GM21576 (cell line): ENCODE data around the gene TUBB1.
"Not testable (repeated sequence)": the region's sequence is repeated elsewhere in the genome, so short reads cannot be mapped to it uniquely, and the experiment has no call there.

ENCODE experiments used
- ATAC-seq: cut with Tn5 transposase; IDR thresholded peaks from one replicate; pipeline ENCODE4 v1.9.1; 2021; ENCODE audit warnings: mild to moderate bottlenecking, moderate library complexity; ENCODE audit not compliant: unreplicated experiment

Gene TUBB1

DNA sequence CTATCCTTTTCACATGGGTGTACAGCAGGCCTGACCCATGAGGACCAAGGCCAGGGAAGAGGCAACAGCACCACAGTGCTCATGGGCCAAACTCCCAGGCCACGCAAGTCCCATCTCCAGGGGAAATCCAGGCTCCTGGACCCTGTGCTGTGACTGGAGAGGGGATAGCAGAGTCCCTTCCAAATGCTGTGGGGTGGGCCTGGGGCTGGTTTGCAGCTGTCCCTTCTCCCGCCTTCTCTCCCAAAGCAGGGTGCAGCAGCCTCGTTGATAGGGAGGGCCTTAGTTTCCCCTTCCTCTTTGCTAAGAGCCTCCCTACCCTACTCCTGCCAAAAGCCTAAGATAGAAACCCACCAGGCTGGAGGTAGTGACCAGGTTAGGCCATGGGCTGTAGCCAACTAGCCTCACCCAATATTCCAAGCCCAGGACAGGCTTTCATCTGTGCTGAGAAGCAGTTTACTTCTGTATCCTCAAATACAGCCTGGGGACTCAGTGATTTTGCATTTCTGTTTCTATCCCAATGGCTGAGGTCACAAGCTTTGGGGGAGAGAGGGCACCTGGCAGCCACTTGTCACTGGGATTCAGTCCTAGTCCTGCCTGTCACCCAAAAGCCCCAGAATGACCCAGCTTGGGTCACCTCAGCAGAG lies 13.6 kb upstream of the TUBB1 start:
- no peak for ATAC-seq

DNA sequence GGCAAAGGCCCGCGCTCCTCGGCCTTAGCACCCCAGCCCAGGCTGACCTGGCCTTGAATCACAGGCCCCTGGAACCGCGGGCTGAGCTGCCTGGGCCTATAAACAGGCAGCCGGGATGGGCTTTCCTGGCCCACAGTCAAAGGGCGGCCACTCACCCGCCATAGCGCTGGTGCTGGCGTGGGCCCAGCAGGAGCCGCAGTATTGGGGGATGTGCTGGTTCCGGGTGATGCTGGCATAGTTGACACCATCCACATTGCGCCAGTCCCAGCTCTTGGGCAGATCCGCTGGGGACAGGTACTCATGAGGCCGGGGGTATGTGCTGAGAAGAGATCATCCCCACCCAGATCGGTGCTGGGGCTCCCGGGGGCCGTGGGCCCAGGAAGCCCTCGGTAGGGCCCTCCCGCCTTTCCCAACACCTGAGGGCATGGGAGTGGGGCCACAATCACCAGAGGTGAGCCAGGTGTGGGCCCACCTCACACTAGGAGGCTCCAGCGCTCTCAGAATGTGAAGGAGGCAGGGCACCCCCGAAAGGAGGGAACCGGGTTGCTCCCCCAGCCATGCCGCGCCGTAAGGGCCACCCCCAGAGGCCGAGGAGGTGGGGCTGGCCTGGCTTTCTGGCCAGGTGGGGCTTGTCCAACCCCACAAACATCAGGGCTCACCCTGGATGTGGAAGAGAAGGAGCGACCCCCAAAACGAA lies 12.9 kb upstream of the TUBB1 start:
- ATAC-seq, result no peak

DNA sequence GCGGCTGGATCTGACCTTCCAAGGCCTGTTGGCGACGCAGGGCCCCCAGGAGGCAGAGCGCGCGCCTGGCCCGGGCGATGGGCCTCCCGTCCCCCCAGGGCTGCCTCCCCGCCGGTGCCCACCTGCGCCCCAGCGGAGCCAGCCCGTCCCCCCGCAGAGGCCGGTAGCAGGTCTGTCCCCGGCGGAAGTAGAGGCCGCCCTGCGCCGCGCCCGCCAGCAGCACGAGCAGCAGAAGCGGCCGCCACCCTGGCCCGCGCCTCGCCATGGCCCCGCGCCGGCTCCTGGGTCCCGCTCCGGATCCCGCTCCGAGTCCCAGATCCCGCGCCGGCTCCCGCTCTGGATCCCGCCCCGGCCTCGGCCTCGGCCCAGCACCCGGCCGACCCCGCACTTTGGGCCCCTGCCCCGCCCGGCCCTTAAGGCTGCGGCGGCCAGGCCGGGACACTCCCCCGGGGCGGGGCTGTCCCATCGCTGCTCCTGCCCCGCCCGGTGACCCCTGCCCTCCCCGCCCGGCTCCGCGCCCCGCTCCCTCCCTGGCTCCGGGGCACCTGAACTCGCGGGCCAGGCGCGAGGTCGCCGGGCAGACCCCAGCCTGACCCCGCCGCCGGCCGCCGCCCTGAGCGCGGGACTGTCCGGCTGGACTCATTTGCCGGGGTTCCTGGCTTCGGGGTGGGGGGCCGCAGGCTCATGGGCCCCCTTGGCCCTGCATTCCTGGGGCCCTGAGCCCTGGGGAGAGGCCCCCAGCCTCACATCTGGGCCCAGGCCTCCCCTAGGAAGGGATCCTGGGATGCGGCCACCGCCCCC lies 12.2 kb upstream of the TUBB1 start, which contains the start of gene CTSZ:
Gene CTSZ (minus strand): TSS at position 391 of the 801 bp plus-strand sequence. CDS start 126 bp downstream, at position 265.
- no peak for ATAC-seq

DNA sequence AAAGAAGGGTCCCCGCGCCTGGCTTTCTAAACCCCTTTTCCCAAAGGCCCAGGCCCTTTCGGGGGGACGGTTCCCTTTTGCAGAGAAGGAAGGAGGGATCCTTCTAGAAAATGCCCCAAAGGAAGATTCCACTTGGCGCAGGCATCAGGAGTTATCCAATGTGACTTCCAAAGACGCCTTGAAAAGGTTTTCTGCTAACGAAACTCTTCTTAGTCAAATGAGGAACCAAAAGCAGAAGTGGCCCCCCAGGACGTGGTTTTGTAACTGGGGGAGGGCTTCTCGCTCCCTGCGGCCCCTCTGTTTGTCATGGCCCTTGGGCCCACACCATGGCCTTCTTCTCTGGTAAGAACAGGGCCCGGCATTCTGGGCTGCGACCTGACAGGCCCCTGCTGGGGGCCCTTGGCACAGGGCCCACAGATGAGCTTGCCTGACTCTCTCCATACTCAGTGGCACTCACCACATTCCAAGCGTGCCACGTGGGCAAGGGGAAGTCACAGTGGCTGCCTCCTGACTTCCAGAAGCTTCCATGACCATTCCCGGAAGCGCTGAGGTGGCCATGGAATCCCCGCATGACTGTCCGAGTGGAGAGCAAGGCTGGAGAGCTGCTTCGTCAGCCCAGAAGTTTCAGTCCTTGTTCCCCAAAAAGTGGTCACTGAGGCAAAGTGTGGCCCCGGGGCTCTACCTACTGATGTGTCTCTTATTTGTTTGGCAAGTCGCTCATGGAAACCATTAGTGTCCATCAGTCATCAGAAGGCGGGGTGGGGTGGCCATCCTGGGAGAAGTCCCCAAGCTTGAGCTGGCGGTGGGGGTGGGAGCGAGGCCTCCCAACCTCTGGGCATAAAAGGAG lies 11.3 kb upstream of the TUBB1 start:
- ATAC-seq, result peak; percentile 30

DNA sequence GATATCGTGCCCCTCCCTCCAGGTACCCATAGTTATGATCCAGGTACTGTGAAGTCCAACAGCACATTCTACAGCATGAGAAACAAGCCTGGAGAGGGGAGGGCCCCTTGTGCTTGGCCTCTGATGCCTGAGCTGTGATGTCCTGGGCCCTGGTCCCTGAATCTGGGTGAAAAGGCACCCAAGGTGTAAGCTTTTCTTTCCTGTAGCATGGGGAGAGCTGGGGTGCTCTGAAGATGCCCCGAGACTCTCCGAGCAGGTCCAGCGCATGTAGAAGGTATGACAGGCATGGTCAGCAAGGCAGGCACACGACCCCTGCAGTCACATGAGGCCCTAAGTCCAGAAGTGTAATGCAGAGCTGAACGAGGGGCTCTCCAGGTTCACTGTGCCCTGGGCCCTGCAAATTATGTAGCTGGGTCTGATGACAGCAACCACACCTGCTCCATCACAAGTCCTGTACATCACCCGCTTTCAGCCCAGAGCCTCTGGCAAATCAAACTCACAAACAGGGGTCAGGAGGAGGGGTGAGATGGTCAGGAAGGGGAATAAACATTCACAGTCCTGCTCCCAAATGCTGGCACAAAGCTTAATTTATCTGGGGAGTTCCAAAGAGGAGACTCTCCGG lies 10.4 kb upstream of the TUBB1 start:
- ATAC-seq, result no peak

DNA sequence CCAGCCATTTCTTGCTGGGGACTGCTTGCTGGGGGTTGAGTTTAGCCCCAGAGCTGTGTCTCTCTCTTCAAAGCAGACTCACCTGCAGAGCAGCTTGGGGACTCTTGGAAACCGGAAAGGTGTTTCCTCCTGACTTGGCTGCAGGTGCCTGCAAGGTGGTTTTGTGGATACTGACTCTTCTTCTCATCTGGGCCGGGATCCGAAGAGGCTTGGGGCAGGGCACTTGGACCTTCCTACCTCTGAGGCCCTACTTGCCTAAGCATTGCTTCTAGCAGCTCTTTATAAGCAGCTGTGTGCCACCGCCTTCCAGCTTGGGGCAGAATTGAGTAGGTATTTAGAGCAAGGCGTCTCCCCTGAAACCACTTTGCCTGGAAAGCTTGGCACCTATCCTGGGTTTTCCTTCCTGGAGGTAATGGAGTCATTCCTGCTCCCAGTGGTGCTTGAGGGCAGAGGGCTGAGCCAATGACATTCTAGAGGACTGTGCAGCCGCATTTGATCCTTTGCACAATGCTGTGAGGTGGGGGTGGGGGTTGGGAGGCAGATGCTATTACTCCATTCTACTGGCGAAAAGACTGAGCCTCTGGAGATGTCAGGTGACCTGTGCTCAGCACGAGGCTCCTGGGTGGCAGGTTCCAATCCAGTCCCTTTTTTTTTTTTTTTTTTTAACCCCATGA lies 8.8 kb upstream of the TUBB1 start:
- ATAC-seq, result no peak

DNA sequence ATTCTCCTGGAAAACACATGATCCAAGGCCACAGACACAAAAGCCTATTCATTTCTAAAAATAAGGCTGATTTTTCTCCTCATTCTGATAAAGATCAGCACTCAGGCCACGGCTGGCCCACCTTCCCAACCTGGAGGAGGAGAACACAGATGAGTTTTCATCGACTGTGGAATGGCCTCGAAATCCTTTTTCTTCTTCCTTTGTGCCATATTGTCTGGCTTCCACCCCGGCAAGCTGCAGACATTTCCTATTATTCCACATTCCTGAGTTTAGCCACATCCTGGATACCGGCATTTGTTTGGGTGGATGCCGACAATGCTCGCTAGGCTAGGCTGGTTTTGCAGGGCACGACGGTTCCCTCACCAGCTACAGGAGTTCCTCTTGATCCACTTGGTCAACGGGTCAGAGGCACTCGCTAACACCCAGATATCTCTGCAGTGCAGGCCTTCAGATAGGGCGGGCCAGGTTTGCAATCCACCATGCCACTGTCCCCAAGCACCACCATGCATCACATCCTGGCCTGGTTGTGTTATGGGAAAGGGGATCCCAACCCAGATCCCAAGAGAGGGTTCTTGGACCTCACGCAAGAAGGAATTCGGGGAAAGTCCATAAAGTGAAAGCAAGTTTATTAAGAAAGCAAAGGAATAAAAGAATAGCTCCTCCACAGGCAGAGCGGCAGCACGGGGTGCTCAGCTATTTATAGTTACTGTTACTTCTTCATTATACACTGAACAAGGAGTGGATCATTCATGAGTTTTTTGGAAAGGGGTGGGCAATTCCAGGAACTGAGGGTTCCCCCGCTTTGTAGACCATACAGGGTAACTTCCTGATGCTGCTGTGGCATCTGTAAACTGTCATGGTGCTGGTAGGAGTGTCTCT lies 8.0 kb upstream of the TUBB1 start:
- no peak for ATAC-seq

DNA sequence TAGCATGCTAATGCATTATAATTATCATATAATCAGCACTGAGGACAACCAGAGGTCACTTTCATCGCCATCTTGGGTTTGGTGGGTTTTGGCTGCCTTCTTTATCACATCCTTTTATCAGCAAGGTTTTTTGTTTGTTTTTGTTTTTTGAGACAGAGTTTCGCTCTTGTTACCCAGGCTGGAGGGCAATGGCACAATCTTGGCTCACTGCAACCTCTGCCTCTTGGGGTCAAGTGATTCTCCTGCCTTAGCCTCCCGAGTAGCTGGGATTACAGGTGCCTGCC lies 7.4 kb upstream of the TUBB1 start:
- ATAC-seq, result not testable (repeated sequence)

DNA sequence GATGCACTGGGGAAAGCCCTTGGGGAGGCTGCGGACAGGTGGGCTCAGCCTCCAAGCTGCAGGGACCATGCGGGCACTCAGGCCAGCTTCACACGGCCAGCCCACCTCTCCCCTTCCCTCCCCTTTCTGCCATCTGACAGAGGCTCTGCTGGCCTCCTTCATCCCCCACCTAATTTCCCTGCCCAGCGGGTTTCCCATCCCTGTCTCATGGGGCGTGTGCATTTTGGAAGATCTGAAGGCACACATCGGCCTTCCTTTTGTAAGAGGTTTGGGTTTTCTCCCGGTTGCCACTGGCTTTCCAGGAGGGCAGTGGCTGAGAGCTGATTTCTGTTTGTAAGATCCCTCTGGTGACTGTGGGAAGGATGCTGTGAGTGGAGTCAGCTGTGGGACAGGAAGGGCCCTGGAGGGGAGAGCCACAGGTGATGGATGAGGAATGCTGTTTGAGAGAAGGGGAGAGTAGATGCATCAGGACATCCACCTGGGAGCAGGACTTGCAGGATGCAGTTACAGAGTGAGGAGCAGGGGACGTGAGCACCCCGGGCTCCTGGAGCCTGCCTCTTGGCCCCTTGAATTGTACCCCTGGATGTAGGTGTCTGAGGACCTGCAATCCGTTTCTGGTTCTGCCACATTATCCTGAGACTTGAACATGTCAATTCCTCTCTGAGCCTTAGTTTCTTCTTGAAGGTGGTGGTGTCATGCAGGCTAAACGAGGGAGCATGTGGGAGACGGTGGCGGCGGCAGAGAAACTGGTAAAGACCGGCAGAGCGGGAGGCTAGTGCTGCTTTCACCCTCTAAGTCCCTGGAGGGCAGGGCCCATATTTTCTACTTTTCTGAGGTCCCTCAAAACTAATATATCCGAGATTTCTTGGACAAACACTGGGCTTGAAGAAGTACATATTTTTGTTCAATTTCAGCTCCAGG lies 5.9 kb upstream of the TUBB1 start:
- ATAC-seq, result no peak

DNA sequence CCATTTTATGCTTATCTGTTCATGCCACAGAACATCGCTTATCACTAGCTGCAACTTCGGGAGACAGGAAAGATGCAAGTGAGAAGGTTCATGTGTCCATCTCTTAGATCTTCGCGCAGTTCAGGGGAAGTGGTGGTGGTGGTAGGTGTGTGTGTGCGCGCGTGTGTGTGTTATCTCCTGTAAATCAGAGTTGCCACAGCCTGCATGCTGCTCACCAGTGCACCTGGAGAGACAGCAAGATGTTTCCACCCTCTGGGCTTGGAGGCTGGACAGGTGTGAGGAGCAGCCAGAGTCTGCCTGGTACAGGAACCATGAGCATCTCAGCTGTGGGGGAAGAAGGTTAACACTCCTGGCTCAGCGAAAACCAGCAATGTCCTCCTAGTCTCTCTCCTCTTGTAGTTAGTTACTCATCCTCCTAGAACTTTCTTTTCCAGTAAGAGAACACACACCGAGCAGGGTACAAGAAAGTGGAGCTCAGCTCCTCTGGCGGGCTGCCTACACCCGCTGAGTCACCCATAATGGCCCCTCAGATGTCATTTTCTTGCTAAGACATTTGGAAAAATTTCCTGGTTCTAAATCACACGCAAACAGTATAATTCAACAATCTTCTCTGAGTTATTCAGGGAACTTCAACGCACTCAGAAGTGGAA lies 5.1 kb upstream of the TUBB1 start:
- no peak for ATAC-seq

DNA sequence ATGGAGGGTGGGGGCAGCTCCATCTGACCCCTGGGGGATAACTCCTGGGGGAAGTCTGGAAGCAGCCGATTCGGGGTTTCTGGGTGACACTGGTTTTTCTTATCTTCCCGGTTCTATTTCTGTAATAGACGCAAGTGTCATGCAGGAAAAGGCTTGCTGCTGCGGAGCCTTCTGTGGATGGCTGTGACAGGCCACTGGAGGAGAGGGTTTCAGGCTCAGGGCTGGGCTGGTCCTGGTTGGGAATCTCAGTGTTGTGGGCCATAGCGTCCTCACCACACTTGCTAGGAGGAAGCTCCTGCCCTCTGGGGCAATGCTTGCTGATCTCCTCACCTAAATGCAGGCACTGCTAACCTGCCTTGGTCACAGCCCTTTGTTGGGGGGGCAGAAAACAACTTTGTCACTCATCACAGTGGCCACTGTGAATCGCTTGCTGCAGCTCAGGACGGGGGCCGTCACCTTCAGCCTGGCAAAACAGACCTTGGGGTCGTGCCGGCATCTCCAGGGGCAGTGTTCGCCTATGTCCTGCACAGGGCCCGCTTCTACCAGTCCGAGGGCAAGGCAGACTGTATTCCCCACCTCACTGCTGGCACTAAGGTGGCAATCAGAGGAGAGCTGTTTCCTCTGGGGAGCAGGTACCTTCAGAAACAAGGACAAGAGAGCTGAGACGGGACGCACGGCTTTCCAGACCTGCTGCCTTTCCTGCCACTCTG lies 4.4 kb upstream of the TUBB1 start:
- no peak for ATAC-seq

DNA sequence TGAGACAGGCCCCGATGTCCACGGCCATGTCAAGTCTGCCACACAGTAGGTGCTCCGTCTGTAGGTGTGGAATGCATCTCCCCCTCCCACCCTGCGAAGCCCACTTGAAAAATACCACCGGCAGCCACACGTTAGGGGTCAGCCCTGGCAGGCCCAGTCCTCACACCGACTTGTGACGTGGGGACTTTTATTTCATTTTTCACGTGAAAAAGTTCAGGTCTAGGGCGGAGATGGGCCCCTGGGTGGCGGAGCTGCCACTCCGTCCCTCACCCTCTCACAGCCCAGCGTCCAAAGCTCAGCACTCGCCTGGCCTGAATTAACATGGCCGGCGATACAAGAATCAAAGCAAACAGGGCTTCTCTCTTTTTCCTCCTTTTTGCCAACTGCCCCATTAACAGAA lies 3.8 kb upstream of the TUBB1 start:
- no peak for ATAC-seq

DNA sequence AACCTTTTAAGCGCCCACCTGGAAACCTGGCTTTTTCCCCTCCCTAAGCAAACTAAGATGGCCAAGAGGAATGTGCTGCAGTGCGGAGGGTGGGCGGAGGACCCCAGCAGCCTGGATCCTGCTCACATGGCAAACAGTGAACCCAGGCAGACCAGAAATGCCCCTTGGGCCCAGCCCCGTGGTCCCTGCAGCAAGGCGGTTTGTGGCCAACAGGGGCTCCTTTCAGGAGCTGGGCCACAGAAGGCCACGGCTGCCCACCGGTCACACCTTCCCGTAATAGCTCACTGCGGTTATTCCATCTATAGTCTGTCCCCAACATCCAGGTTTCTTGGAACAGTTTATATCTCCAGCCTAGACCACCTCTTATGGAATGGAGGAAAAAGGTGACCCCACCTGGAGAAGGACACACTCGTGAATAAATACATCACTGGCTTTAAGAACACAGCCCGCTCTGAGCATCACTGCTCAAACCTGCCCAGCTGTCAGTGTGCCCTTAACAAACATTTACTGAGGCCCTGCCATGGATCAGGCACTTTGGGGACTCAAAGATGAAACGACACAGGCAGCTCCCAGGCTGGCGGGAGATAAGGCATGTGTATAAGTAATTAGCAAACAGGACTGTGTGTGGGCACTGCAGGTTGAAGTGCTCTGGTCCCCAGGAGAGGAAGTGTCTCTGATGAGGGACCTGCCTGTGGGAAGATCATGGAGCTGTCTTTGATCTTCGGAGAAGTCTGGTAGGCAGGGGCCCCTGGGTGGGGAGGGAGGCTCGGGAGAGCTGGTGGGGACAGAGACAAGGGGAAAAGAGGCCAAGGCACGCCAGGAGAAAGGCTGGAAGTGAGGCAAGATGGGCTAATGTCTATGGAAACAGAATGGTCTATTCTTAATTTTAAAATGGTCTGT lies 3.2 kb upstream of the TUBB1 start:
- no peak for ATAC-seq

DNA sequence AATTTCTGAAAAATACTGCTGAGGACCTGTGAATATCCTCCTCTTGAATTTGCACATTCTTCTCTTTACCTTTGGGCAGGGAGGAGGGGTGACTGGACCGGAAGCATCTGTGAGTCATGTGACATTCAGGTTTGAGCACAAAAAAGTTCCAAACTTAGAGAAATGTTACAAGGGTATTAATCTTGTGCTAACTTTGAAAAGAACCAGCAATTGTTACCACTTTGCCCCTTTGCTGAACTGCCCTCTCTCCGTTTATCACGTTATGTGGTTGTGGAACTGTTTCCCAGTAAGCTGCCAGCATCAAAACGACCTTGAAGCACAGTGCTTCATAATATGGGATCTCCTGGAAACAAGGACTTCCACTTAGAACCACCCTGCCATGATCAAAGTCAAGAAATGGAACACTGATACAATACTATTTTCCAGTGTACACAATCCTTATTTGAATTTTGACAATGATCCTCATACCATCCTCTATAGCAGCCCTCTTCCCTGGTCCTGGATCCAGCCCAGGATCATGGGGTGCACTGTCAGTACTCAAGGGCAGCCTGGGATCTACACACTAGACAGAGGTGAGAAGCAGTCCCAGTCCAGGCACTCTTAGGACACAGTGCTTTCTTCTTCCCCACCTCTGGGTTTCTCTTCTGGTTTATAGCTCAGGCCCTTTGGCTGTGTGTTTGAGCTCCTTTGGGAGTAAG lies 2.3 kb upstream of the TUBB1 start:
- ATAC-seq, result no peak

DNA sequence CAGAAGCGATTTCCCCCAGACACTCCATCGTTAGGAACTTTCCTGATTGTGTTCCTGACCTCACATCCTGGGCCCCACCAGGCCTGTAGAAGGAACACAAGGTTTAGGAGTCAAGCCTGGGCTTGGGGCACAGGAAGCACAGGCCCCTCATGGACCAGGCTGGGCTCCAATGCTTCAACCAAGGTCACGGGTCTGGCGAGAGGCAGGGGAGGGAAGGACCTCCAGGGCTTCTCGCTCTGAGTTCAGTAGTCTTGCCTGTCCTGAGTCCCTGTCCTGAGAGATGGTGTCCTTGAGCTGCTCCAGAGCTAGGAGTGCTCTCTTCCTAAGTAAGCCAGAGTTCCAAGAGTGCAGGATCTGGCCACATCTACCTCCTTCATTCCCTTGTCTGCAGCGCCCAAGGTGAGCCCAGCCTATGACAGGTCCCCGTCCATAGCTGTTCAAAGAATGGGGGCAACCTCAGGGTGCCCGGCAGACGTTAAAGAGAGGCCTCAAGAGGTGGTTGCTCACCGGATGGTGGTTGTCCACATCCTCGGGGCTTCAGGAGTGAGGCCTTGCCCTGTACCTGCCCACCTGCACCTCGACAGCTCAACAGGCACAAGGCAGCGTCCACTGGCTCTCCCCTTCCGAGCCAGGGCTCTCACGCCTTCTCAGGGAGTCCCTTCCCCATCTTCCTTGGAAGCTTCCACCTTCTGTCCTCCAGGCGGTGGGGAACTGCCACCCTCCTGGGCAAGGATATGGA lies 1.6 kb upstream of the TUBB1 start:
- ATAC-seq, result no peak
